Raji (cell line): ENCODE results near the gene PRICKLE1.

ENCODE experiments used
- POLR2A ChIP-seq: IDR thresholded peaks from 2 replicates; pipeline ENCODE4 v1.6.1; 2011; ENCODE audit warnings: low read depth, low read length, control low read depth; ENCODE audit not compliant: insufficient read depth

PRICKLE1 gene

GRCh38 chr12:42468341-42468821, 121.2 kb downstream of the PRICKLE1 start:
- 0 out of 2 replicates have a peak, but pooled peaks have one; percentile 5 for TF ChIP-seq POLR2A

GRCh38 chr12:42463671-42464070, 125.9 kb downstream of the PRICKLE1 start:
- no peak for TF ChIP-seq POLR2A

- TF ChIP-seq POLR2A = no peak
Measured at GRCh38 chr12:42462486-42462885, 127.1 kb downstream of the PRICKLE1 start.

- TF ChIP-seq POLR2A = no peak
Measured at GRCh38 chr12:42459336-42459847, 130.2 kb downstream of the PRICKLE1 start.

- no peak for TF ChIP-seq POLR2A
Measured at GRCh38 chr12:42458575-42458974, 131.0 kb downstream of the PRICKLE1 start.

- no peak for TF ChIP-seq POLR2A
Measured at GRCh38 chr12:42450248-42450647, 139.3 kb downstream of the PRICKLE1 start.

GRCh38 chr12:42448841-42449240, 140.7 kb downstream of the PRICKLE1 start:
- no peak for TF ChIP-seq POLR2A

GRCh38 chr12:42447371-42447786, 142.2 kb downstream of the PRICKLE1 start:
- TF ChIP-seq POLR2A = no peak

- TF ChIP-seq POLR2A = no peak
Measured at GRCh38 chr12:42446761-42447160, 142.8 kb downstream of the PRICKLE1 start.

GRCh38 chr12:42445891-42446290, 143.7 kb downstream of the PRICKLE1 start:
- TF ChIP-seq POLR2A = no peak

- no peak for TF ChIP-seq POLR2A
Measured at GRCh38 chr12:42444192-42444943, 145.2 kb downstream of the PRICKLE1 start.

- TF ChIP-seq POLR2A = no peak
Measured at GRCh38 chr12:42442888-42443287, 146.7 kb downstream of the PRICKLE1 start.

- no peak for TF ChIP-seq POLR2A
Measured at GRCh38 chr12:42442311-42442759, 147.2 kb downstream of the PRICKLE1 start.

GRCh38 chr12:42440608-42441007, 148.9 kb downstream of the PRICKLE1 start:
- TF ChIP-seq POLR2A = no peak

GRCh38 chr12:42432517-42433140, 156.9 kb downstream of the PRICKLE1 start:
- TF ChIP-seq POLR2A = no peak

- TF ChIP-seq POLR2A = no peak
Measured at GRCh38 chr12:42428850-42429249, 160.7 kb downstream of the PRICKLE1 start.
